Measurements from ENCODE around the gene TDO2.

- TF ChIP-seq POLR2AphosphoS5 (IDR thresholded peaks at IDR 0.05; ENCODE audit: low read depth) (no peak), CTCF (IDR thresholded peaks at IDR 0.05; ENCODE audit: insufficient read depth, low read length) (no peak), GABPA (IDR thresholded peaks at IDR 0.05; ENCODE audit: low read depth) (no peak), SPI1 (IDR thresholded peaks at IDR 0.05; ENCODE audit: borderline replicate concordance, low read depth) (no peak)
Observed at GRCh38 chr4:155854582-155855226, 48.8 kb upstream of the TDO2 start.

All from HL-60 (cell line).